WTC11 (cell line): ENCODE results near the gene CLEC2B. TPM values are rescaled to one million over a fixed set of nuclear protein-coding genes. Genes with fewer than 3 reads are reported as not detected.

Source experiments
- ATAC-seq: fragments of 200-7000 bp; cut with Tn5 transposase; 2 replicates; pipeline ENCODE4 v1.10.0; 2021; ENCODE audit warnings: mild to moderate bottlenecking, moderate library complexity
- CTCF ChIA-PET: fragments of 300-600 bp; sonication (Branson Sonifier 250); formaldehyde crosslinking; loops from one replicate; lab custom pipeline; 2021; ENCODE audit warnings: antibody characterized with exemption; lab: Charles Lee
- POLR2A ChIA-PET: fragments of 350-600 bp; sonication (Branson Sonifier 250); formaldehyde crosslinking; loops from one replicate; lab custom pipeline; 2021; ENCODE audit warnings: antibody characterized with exemption; lab: Charles Lee
- DNase-seq: peaks from one replicate; pipeline ENCODE4 v3.0.0; 2021; ENCODE audit warnings: low spot score
- H3K27ac Mint-ChIP-seq: 2 replicates; pipeline ENCODE4 v1.8.0; 2021; ENCODE audit warnings: mixed read lengths
- H3K27me3 Mint-ChIP-seq: 2 replicates; pipeline ENCODE4 v1.8.0; 2021; ENCODE audit warnings: low read depth, mild to moderate bottlenecking, moderate library complexity, mixed read lengths
- H3K36me3 Mint-ChIP-seq: 2 replicates; pipeline ENCODE4 v1.8.0; 2021; ENCODE audit warnings: mixed read lengths
- H3K4me1 Mint-ChIP-seq: 2 replicates; pipeline ENCODE4 v1.8.0; 2022; ENCODE audit warnings: mixed read lengths
- H3K4me3 Mint-ChIP-seq: 2 replicates; pipeline ENCODE4 v1.8.0; 2021; ENCODE audit warnings: mild to moderate bottlenecking, moderate library complexity, mixed read lengths
- H3K9me3 Mint-ChIP-seq: 2 replicates; pipeline ENCODE4 v1.8.0; 2021; ENCODE audit warnings: mixed read lengths
- ARID4B ChIP-seq: sonication (generic); formaldehyde crosslinking; IDR thresholded peaks from 2 replicates; pipeline ENCODE4 v1.8.0; 2023; ENCODE audit warnings: missing genetic modification reagents, mild to moderate bottlenecking, borderline replicate concordance
- E2F4 ChIP-seq: sonication (generic); formaldehyde crosslinking; IDR thresholded peaks from 2 replicates; pipeline ENCODE4 v1.8.1; 2022; ENCODE audit warnings: low read depth, mild to moderate bottlenecking, moderate library complexity, missing genetic modification reagents, borderline replicate concordance
- E2F5 ChIP-seq: sonication (generic); formaldehyde crosslinking; IDR thresholded peaks from 2 replicates; pipeline ENCODE4 v1.8.1; 2022; ENCODE audit warnings: mild to moderate bottlenecking, moderate library complexity, missing genetic modification reagents
- FOXK1 ChIP-seq: sonication (generic); formaldehyde crosslinking; IDR thresholded peaks from 2 replicates; pipeline ENCODE4 v1.8.0; 2022; ENCODE audit warnings: mild to moderate bottlenecking, moderate library complexity, missing genetic modification reagents
- KAT7 ChIP-seq: sonication (generic); formaldehyde crosslinking; IDR thresholded peaks from 2 replicates; pipeline ENCODE4 v1.8.1; 2023; ENCODE audit warnings: missing genetic modification reagents, mild to moderate bottlenecking, borderline replicate concordance
- SOX15 ChIP-seq: fragments of 250-450 bp; sonication (Bioruptor Pico); IDR thresholded peaks from 2 replicates; pipeline ENCODE4 v1.9.0; 2021; ENCODE audit warnings: mild to moderate bottlenecking
- ZNF263 ChIP-seq: sonication (generic); formaldehyde crosslinking; IDR thresholded peaks from 2 replicates; pipeline ENCODE4 v1.8.1; 2022; ENCODE audit warnings: low read depth, mild to moderate bottlenecking, moderate library complexity, missing genetic modification reagents
- ZNF396 ChIP-seq: fragments of 250-450 bp; sonication (Bioruptor Pico); IDR thresholded peaks from 2 replicates; pipeline ENCODE4 v1.8.0; 2021; ENCODE audit warnings: mild to moderate bottlenecking, moderate library complexity, borderline replicate concordance
- ZNF671 ChIP-seq: fragments of 250-450 bp; sonication (Bioruptor Pico); IDR thresholded peaks from 2 replicates; pipeline ENCODE4 v1.8.0; 2021; ENCODE audit warnings: mild to moderate bottlenecking
- total RNA-seq: library from RNA; stranded (reverse); gene quantifications from 3 replicates; pipeline ENCODE4 v1.2.3, GENCODE V29; 2021
- TF ChIP-seq, protein P1 (sequence below): fragments of 250-450 bp; sonication (Bioruptor Pico); IDR thresholded peaks from 2 replicates; pipeline ENCODE4 v1.9.0; 2021; ENCODE audit warnings: mild to moderate bottlenecking, borderline replicate concordance
- TF ChIP-seq, protein P2 (sequence below): fragments of 250-450 bp; sonication (Bioruptor Pico); IDR thresholded peaks from 2 replicates; pipeline ENCODE4 v1.9.0; 2021; ENCODE audit warnings: mild to moderate bottlenecking
- TF ChIP-seq, protein P3 (sequence below): sonication (generic); formaldehyde crosslinking; conservative IDR thresholded peaks from 2 replicates; pipeline ENCODE4 v1.8.1; 2022; ENCODE audit warnings: mild to moderate bottlenecking, missing genetic modification reagents
- TF ChIP-seq, protein P4 (sequence below): sonication (generic); formaldehyde crosslinking; IDR thresholded peaks from 2 replicates; pipeline ENCODE4 v1.8.1; 2023; ENCODE audit warnings: mild to moderate bottlenecking, moderate library complexity, missing genetic modification reagents

The CLEC2B gene
- total RNA-seq, 1 experiment from 2014 or later: 0.20 TPM

DNA sequence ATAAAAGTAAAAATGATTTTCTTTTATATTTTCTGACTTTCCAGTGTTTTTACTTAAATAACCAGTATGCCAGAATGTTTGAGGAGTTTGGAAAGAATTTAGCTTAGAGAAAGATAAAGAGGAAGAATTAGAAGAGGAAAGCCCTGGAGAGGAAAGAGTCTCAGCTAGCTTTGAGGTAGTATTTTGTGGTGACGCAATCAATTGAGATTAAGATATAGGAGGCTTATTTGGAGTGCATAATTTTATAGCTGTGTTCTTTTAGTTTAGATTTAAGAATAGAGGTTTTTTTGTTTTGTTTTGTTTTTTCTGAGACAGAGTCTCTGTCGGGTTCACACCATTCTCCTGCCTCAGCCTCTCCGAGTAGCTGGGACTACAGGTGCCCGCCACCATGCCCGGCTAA, 18.1 kb downstream of the CLEC2B start:
- DNase-seq (no peak), ATAC-seq (no peak)
- Mint-ChIP-seq H3K27me3 (peaks cover 8% of the 10 kb centered on the region), H3K4me3 (no peak overlapping the region), H3K27ac (no peak overlapping the region)
- TF ChIP-seq, protein P1, sequence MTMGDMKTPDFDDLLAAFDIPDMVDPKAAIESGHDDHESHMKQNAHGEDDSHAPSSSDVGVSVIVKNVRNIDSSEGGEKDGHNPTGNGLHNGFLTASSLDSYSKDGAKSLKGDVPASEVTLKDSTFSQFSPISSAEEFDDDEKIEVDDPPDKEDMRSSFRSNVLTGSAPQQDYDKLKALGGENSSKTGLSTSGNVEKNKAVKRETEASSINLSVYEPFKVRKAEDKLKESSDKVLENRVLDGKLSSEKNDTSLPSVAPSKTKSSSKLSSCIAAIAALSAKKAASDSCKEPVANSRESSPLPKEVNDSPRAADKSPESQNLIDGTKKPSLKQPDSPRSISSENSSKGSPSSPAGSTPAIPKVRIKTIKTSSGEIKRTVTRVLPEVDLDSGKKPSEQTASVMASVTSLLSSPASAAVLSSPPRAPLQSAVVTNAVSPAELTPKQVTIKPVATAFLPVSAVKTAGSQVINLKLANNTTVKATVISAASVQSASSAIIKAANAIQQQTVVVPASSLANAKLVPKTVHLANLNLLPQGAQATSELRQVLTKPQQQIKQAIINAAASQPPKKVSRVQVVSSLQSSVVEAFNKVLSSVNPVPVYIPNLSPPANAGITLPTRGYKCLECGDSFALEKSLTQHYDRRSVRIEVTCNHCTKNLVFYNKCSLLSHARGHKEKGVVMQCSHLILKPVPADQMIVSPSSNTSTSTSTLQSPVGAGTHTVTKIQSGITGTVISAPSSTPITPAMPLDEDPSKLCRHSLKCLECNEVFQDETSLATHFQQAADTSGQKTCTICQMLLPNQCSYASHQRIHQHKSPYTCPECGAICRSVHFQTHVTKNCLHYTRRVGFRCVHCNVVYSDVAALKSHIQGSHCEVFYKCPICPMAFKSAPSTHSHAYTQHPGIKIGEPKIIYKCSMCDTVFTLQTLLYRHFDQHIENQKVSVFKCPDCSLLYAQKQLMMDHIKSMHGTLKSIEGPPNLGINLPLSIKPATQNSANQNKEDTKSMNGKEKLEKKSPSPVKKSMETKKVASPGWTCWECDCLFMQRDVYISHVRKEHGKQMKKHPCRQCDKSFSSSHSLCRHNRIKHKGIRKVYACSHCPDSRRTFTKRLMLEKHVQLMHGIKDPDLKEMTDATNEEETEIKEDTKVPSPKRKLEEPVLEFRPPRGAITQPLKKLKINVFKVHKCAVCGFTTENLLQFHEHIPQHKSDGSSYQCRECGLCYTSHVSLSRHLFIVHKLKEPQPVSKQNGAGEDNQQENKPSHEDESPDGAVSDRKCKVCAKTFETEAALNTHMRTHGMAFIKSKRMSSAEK (CRISPR knock-in tag): no peak
- TF ChIP-seq SOX15 (CRISPR knock-in tag) (no peak), FOXK1 (CRISPR knock-in tag) (no peak), ZNF396 (CRISPR knock-in tag) (no peak), ARID4B (CRISPR knock-in tag) (no peak), ZNF671 (no peak), ZNF263 (CRISPR knock-in tag) (no peak), E2F4 (CRISPR knock-in tag) (no peak), KAT7 (CRISPR knock-in tag) (no peak), E2F5 (CRISPR knock-in tag) (no peak)
- TF ChIP-seq, protein P2, sequence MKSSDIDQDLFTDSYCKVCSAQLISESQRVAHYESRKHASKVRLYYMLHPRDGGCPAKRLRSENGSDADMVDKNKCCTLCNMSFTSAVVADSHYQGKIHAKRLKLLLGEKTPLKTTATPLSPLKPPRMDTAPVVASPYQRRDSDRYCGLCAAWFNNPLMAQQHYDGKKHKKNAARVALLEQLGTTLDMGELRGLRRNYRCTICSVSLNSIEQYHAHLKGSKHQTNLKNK (CRISPR knock-in tag): no peak
- TF ChIP-seq, protein P3, sequence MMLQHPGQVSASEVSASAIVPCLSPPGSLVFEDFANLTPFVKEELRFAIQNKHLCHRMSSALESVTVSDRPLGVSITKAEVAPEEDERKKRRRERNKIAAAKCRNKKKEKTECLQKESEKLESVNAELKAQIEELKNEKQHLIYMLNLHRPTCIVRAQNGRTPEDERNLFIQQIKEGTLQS (CRISPR knock-in tag): no peak
- TF ChIP-seq, protein P4, sequence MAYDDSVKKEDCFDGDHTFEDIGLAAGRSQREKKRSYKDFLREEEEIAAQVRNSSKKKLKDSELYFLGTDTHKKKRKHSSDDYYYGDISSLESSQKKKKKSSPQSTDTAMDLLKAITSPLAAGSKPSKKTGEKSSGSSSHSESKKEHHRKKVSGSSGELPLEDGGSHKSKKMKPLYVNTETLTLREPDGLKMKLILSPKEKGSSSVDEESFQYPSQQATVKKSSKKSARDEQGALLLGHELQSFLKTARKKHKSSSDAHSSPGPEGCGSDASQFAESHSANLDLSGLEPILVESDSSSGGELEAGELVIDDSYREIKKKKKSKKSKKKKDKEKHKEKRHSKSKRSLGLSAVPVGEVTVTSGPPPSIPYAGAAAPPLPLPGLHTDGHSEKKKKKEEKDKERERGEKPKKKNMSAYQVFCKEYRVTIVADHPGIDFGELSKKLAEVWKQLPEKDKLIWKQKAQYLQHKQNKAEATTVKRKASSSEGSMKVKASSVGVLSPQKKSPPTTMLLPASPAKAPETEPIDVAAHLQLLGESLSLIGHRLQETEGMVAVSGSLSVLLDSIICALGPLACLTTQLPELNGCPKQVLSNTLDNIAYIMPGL (CRISPR knock-in tag): no peak
- TF ChIP-seq, all 79 proteins: peak for 0
- ChIA-PET CTCF (interaction anchor here (0.6 to 2.1 kb wide), 2 partner anchors 53 to 108 kb away, joined by 3 to 6 read pairs; no protein-coding TSS in a partner anchor), POLR2A (no interaction called here)
- peaks cover 23% of the 10 kb centered on the region for H3K4me1 Mint-ChIP-seq
- H3K36me3 Mint-ChIP-seq: no peaks in the 10 kb centered on the region
- 0 out of 2 replicates have a peak, but pooled peaks cover 5% of the 10 kb centered on the region for H3K9me3 Mint-ChIP-seq
